ENCODE results near the gene NCR3LG1. TPM values are rescaled to one million over a fixed set of nuclear protein-coding genes. Genes with fewer than 3 reads are reported as not detected.
A peak's percentile ranks its signal among the peaks of the same experiment; 100 is the strongest.

NCR3LG1 gene
- total RNA-seq, 1 donor from 2014 or later, result 0.21 TPM

- Histone ChIP-seq H3K4me3 (no peak overlapping the region), H3K9me3 (no peaks in the 10 kb centered on the region), H3K4me1 (peaks cover 8 to 11% of the 10 kb centered on the region in 2 donors), H3K36me3 (no peaks in the 10 kb centered on the region), H3K27ac (peak overlapping the region; percentile 48 to 72), H3K27me3 (no peaks in the 10 kb centered on the region)
- DNase-seq (ENCODE audit: low spot score in 2 of 2), result no peak
- intact Hi-C loops (cut with DNase I), result no loop called here
- TF ChIP-seq, protein P1, sequence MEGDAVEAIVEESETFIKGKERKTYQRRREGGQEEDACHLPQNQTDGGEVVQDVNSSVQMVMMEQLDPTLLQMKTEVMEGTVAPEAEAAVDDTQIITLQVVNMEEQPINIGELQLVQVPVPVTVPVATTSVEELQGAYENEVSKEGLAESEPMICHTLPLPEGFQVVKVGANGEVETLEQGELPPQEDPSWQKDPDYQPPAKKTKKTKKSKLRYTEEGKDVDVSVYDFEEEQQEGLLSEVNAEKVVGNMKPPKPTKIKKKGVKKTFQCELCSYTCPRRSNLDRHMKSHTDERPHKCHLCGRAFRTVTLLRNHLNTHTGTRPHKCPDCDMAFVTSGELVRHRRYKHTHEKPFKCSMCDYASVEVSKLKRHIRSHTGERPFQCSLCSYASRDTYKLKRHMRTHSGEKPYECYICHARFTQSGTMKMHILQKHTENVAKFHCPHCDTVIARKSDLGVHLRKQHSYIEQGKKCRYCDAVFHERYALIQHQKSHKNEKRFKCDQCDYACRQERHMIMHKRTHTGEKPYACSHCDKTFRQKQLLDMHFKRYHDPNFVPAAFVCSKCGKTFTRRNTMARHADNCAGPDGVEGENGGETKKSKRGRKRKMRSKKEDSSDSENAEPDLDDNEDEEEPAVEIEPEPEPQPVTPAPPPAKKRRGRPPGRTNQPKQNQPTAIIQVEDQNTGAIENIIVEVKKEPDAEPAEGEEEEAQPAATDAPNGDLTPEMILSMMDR (IDR thresholded peaks at IDR 0.05), result no peak
Measured at GRCh38 chr11:17406082-17406817, 54.6 kb downstream of the NCR3LG1 start.

GRCh38 chr11:17406818-17407149, 55.2 kb downstream of the NCR3LG1 start:
- no peak overlapping the region for H3K27ac ChIP-seq
- peaks cover 8 to 11% of the 10 kb centered on the region in 2 donors for H3K4me1 ChIP-seq
- H3K4me3 ChIP-seq, result no peak overlapping the region
- no peak for DNase-seq (ENCODE audit: low spot score in 2 of 2)
- H3K9me3 ChIP-seq, result no peaks in the 10 kb centered on the region
- no peaks in the 10 kb centered on the region for H3K27me3 ChIP-seq
- H3K36me3 ChIP-seq, result no peaks in the 10 kb centered on the region
- TF ChIP-seq, protein P1 (IDR thresholded peaks at IDR 0.05), result no peak
- intact Hi-C loops (cut with DNase I), result no loop called here

- intact Hi-C loops (cut with DNase I), result no loop called here
- no peaks in the 10 kb centered on the region for H3K27me3 ChIP-seq
- H3K36me3 ChIP-seq, result no peaks in the 10 kb centered on the region
- H3K9me3 ChIP-seq, result no peaks in the 10 kb centered on the region
- no peak overlapping the region for H3K4me3 ChIP-seq
- DNase-seq (ENCODE audit: low spot score in 2 of 2), result no peak
- H3K27ac ChIP-seq, result no peak overlapping the region
- TF ChIP-seq, protein P1 (IDR thresholded peaks at IDR 0.05), result no peak
- peaks cover 8 to 11% of the 10 kb centered on the region in 2 donors for H3K4me1 ChIP-seq
Measured at GRCh38 chr11:17407575-17407974, 56.0 kb downstream of the NCR3LG1 start.

DNA sequence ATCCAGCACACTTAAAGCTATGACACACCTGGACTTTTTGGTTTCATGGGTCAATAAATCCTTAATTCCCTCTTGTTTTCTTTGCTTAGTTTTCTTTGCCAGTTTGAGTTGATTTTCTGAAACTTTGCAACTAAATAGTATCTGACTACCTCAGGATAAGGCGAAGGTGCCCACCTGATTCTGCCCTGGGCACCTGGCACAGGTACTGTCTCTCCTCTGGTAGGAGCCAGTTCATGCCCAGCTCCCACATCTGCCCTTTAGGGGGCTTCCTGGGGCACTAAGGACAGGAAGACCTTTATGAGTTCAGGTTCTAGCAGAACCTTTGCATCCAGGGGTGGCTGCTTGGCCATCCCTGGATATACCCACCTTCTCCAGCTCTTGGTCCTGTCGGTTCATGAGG, 56.4 kb downstream of the NCR3LG1 start:
- Histone ChIP-seq H3K27me3 (no peaks in the 10 kb centered on the region), H3K27ac (no peak overlapping the region), H3K4me1 (peaks cover 8 to 11% of the 10 kb centered on the region in 2 donors), H3K4me3 (no peak overlapping the region), H3K9me3 (no peaks in the 10 kb centered on the region), H3K36me3 (no peaks in the 10 kb centered on the region)
- TF ChIP-seq, protein P1 (IDR thresholded peaks at IDR 0.05), result no peak
- DNase-seq (ENCODE audit: low spot score in 2 of 2), result no peak
- intact Hi-C loops (cut with DNase I), result no loop called here

DNA sequence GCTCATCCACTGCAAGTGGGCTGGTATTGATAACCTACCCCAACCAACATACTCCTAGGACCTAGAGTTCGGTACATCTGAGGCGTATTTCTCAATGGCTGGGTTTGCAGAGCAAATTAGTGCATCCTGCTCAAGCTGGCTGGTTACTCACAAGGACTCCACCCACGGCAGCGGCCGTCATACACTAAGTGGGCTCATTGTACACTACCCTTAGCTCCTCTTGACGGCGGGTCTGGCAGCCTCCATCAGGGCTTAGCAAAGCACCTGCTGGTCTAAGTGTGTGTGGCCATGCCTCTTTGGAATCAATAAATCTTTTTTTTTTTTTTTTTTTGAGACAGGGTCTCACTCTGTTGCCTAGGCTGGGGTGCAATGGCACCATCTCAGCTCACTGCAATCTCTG, 57.0 kb downstream of the NCR3LG1 start:
- DNase-seq (ENCODE audit: low spot score in 2 of 2), result no peak
- no peaks in the 10 kb centered on the region for H3K27me3 ChIP-seq
- H3K27ac ChIP-seq, result no peak overlapping the region
- no peaks in the 10 kb centered on the region for H3K9me3 ChIP-seq
- intact Hi-C loops (cut with DNase I), result no loop called here
- H3K4me1 ChIP-seq, result peaks cover 8 to 11% of the 10 kb centered on the region in 2 donors
- TF ChIP-seq, protein P1 (IDR thresholded peaks at IDR 0.05), result no peak
- no peak overlapping the region for H3K4me3 ChIP-seq
- H3K36me3 ChIP-seq, result no peaks in the 10 kb centered on the region
